ENCODE measurements around the gene IER5.

GRCh38 chr1:181060066-181060465, 28.4 kb upstream of the IER5 start:
- TF ChIP-seq CTCF (conservative IDR thresholded peaks at IDR 0.05) (no peak), EZH2 (IDR thresholded peaks at IDR 0.05; ENCODE audit: low read depth) (no peak)

Measured in PC-9 (cell line).